NT2/D1 (cell line): ENCODE data around the gene DYRK1A.

Source experiments
- DNase-seq: peaks from one replicate; pipeline ENCODE4 v3.0.0-alpha.2; 2011; ENCODE audit warnings: low read depth, low spot score
- H3K27me3 ChIP-seq: 2 replicates; pipeline ENCODE4 v1.6.0; 2011; ENCODE audit warnings: mild to moderate bottlenecking; ENCODE audit not compliant: insufficient read length, insufficient read depth
- H3K36me3 ChIP-seq: 2 replicates; pipeline ENCODE4 v1.6.1; 2011; ENCODE audit warnings: mild to moderate bottlenecking, low read length, mixed read lengths; ENCODE audit not compliant: insufficient read depth, insufficient read length
- H3K4me1 ChIP-seq: 2 replicates; pipeline ENCODE4 v1.5.1; 2011; ENCODE audit not compliant: insufficient read depth, insufficient read length
- H3K4me3 ChIP-seq: 2 replicates; pipeline ENCODE4 v1.5.1; 2011; ENCODE audit warnings: low read depth; ENCODE audit not compliant: insufficient read length
- H3K9ac ChIP-seq: 2 replicates; pipeline ENCODE4 v1.6.0; 2011; ENCODE audit warnings: low read depth; ENCODE audit not compliant: insufficient read length
- H3K9me3 ChIP-seq: 2 replicates; pipeline ENCODE4 v1.5.1; 2011; ENCODE audit warnings: mild to moderate bottlenecking, low read length; ENCODE audit not compliant: insufficient read depth
- SUZ12 ChIP-seq: IDR thresholded peaks from 2 replicates; pipeline ENCODE4 v1.6.1; 2011; ENCODE audit not compliant: insufficient read length, insufficient read depth; ENCODE audit errors: extremely low read depth
- YY1 ChIP-seq: IDR thresholded peaks from 2 replicates; pipeline ENCODE4 v1.6.1; 2011; ENCODE audit not compliant: insufficient read length, insufficient read depth
- ZNF274 ChIP-seq: IDR thresholded peaks from 2 replicates; pipeline ENCODE4 v1.6.1; 2011; ENCODE audit warnings: mild to moderate bottlenecking, low read depth, low read length

Gene DYRK1A

DNA sequence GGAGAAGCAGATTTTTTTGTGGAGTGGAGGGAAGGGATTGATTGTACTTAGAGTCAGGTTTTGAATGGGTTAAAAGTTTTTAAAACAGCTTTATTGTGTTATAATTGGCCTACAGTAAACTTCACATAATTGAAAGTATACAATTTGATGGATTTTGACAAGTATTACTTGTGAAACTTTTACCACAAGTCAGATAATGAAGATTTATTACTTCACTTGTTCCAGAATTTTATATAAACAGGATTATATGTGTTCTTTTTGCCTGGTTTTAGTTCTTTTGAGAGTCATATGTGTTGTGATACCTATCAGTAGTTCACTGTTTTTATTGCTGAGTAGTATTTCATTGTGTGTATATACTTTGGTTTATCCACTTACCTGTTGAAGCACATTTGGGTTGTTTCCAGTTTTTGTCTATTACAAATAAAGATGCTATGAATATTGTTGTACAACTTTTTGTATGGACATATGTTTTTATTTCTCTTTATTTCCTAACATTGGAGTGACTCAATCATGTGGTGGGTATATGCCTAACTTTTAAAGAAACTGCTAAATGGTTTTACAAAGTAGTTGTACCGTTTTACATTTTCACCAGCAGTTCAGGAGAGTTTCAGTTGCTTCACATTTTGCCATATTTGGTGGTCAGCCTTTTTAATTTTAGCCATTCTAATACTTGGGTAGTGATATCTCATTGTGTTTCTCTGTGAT is 71.0 kb downstream of the DYRK1A start:
- Histone ChIP-seq H3K36me3 (peaks cover 6% of the 10 kb centered on the region), H3K9me3 (peaks cover 10% of the 10 kb centered on the region; the same call in 1 of the 2 replicates), H3K4me3 (no peak overlapping the region), H3K27me3 (no peaks in the 10 kb centered on the region), H3K4me1 (no peaks in the 10 kb centered on the region), H3K9ac (no peak overlapping the region)
- no peak for TF ChIP-seq YY1
- TF ChIP-seq ZNF274 = no peak
- TF ChIP-seq SUZ12 = no peak
- DNase-seq = no peak

DNA sequence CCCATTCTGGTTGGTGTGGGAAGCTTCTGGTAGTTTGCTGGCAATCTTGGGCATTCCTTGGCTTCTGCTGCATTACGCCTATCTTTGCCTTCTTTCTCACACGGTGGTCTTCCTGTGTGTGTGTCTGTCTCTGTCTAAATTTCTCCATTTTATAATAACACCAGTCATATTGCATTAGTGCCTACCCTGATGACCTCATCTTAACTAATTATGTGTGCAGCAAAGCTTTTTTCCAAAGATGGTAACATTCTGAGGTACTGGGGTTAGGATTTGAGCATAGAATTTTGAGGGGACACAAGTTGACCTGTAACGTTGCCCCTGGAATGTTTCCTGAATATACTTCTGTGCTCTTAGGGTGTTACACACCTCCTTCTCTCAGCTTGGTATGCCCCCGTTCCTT is 77.1 kb downstream of the DYRK1A start:
- Histone ChIP-seq H3K4me3 (no peak overlapping the region), H3K36me3 (peaks cover 12% of the 10 kb centered on the region), H3K4me1 (no peaks in the 10 kb centered on the region), H3K27me3 (no peaks in the 10 kb centered on the region), H3K9ac (no peak overlapping the region), H3K9me3 (no peaks in the 10 kb centered on the region)
- TF ChIP-seq SUZ12 = no peak
- no peak for TF ChIP-seq ZNF274
- TF ChIP-seq YY1 = no peak
- no peak for DNase-seq

DNA sequence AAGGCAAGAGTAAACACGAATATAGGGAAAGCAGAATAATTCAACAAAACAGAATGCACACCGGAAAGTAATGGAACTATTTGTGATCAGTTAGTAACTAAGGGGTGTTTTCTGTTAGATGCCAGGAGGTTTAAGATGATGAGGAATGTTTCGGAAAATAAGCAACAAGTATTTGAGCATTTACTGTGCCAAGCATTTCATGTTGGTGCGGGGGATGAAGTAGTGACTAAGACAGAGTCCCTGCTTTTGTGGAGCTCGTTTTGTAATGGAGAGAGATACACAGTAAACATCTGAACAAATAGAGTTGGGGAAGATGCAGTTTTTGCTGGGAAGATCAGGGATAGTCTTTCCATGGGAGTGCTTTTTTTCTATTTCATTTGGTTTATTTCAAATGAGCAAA is 78.7 kb downstream of the DYRK1A start:
- no peak for TF ChIP-seq ZNF274
- TF ChIP-seq SUZ12 = no peak
- TF ChIP-seq YY1 = no peak
- no peak for DNase-seq

DNA sequence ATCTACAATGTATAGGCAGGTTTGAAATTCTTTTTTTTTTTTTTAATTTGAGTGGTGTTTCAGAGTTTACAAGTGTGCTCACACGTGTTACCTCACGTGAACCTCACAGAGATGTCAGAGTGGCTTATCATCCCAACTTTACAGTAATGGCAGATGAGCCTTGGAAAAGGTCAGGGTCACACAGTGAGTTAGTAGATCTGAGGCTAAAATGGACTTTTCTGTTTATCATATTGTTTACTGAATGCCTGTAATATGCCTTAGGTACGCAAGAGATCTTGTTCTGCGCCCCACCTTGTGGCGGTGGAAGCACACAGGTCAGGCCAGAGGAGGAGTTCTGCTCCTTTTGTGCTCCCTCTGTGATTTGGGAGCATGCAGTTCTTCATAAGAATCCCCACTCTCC is 80.0 kb downstream of the DYRK1A start:
- peaks cover 3% of the 10 kb centered on the region for H3K4me1 ChIP-seq

More for the DNA sequence above, 78.7 kb downstream of the DYRK1A start:
- no peaks in the 10 kb centered on the region for H3K9me3 ChIP-seq
- H3K9ac ChIP-seq = no peak overlapping the region
- no peak overlapping the region for H3K4me3 ChIP-seq
- no peaks in the 10 kb centered on the region for H3K27me3 ChIP-seq
- H3K36me3 ChIP-seq = peaks cover 18% of the 10 kb centered on the region
- H3K4me1 ChIP-seq = no peaks in the 10 kb centered on the region

DNA sequence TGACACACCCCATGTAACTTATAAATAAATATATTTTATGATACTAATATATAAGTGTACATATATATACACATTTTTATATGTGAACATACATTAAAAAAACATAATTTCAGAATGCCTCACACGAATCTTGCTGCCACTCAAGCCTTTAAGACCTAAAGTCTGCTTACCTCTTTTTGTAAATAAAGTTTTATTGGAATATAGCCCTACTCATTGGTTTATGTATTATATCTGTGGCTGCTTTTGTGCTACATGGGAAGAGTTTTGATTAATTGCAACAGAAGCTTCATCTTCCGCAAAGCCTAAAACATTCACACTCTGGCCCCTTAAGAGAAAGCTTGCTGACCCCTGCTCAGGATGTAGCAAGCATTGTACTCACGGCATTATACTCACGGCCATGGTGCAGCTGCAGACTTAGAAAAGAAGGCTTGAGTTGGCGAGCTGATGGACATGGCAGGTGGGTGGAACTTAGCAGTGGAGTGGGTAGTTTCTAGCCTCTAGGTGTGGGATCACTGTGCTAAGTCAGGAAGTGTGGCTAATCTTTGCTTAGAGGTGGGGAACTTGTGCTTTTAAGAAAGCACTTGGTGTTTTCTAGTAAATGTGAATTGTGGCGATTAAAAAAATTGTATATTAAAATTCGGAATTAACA is 80.8 kb downstream of the DYRK1A start:
- Histone ChIP-seq H3K9me3 (no peaks in the 10 kb centered on the region), H3K4me3 (no peak overlapping the region), H3K9ac (no peak overlapping the region), H3K27me3 (no peaks in the 10 kb centered on the region), H3K4me1 (peaks cover 6% of the 10 kb centered on the region), H3K36me3 (peaks cover 21% of the 10 kb centered on the region)
- TF ChIP-seq SUZ12 = no peak
- TF ChIP-seq ZNF274 = no peak
- no peak for DNase-seq

More for the DNA sequence above, 80.0 kb downstream of the DYRK1A start:
- H3K36me3 ChIP-seq = peaks cover 21% of the 10 kb centered on the region
- no peak for TF ChIP-seq SUZ12
- TF ChIP-seq ZNF274 = no peak
- TF ChIP-seq YY1 = no peak
- no peaks in the 10 kb centered on the region for H3K9me3 ChIP-seq
- H3K9ac ChIP-seq = no peak overlapping the region
- H3K27me3 ChIP-seq = no peaks in the 10 kb centered on the region
- no peak for DNase-seq
- no peak overlapping the region for H3K4me3 ChIP-seq

DNA sequence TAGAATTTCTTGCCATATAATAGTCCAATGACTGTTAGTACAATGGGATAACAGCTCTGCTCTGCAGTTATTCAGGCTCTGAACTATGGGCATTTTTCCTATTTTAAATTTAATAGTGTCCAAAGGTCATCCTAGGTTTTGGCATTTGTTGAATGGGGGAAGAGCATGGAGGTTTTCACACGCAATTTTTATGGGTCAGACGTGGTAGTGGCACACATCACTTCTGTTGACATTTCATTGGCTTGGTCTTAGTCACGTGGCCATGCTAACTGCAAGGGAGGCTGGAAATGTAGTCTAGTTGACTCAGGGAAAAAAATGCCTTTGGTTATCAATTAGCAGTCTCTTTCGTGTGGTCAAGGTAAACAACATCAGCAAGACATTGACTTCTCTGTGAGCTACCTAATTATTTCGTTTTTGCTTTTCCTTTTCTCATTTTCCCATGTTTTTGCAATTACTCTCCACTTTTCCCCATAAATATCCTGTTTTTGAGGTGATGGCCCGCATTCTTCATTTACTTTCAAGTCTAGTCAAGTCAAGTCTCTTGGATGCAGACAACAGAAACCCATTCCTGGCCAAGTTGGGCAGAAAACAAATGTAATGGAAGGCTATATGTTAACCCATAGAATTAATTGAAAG is 82.8 kb downstream of the DYRK1A start:
- H3K9ac ChIP-seq = no peak overlapping the region
- peaks cover 17% of the 10 kb centered on the region for H3K36me3 ChIP-seq
- H3K4me3 ChIP-seq = no peak overlapping the region
- H3K9me3 ChIP-seq = no peaks in the 10 kb centered on the region
- TF ChIP-seq SUZ12 = no peak
- TF ChIP-seq YY1 = no peak
- TF ChIP-seq ZNF274 = no peak
- no peak for DNase-seq
- no peaks in the 10 kb centered on the region for H3K27me3 ChIP-seq
- peaks cover 8% of the 10 kb centered on the region for H3K4me1 ChIP-seq

DNA sequence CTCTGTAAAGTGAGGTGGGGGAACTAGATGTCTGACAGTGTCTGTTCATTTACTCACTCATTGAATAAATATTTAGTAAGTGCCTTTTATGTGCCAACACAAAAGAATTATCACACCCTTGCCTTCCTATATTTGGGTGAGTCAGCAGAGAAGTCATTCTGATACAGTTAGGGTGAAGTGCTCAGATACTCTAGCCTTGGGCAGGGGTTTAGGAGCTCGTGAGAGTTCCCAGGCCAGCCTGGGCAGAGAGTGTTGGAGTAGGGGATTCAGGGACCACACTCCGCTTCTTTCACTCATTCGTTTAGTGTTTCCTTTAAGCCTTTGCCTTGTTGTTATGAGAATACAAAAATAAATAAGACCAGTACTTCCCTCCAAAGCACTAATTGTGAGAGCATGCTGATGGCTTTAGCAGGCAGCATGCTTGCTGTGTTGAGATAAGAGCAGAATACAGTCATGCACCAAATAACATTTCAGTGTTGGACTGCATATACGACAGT is 83.9 kb downstream of the DYRK1A start:
- peaks cover 17% of the 10 kb centered on the region for H3K36me3 ChIP-seq
- H3K4me1 ChIP-seq = peaks cover 8% of the 10 kb centered on the region
- no peak for TF ChIP-seq SUZ12
- TF ChIP-seq ZNF274 = no peak
- no peak for TF ChIP-seq YY1
- H3K9me3 ChIP-seq = no peaks in the 10 kb centered on the region
- H3K27me3 ChIP-seq = no peaks in the 10 kb centered on the region
- no peak overlapping the region for H3K9ac ChIP-seq
- no peak overlapping the region for H3K4me3 ChIP-seq
- DNase-seq = no peak
